Caco-2 (cell line): ENCODE data around the gene UNC13C. TPM values are rescaled to one million over a fixed set of nuclear protein-coding genes. Genes with fewer than 3 reads are reported as not detected.

Experiments
- BruUV-seq: library from RNA; stranded (reverse); fragments of 400-500 nt; replicated peaks from 2 replicates; lab custom pipeline; 2021; lab: Mats Ljungman, UMichigan
- CTCF ChIA-PET: fragments of 300-600 bp; sonication (Branson Sonifier 250); formaldehyde crosslinking; loops from one replicate; lab custom pipeline; 2022; ENCODE audit warnings: antibody characterized with exemption; lab: Charles Lee
- POLR2A ChIA-PET: fragments of 300-600 bp; sonication (Branson Sonifier 250); formaldehyde crosslinking; loops from one replicate; lab custom pipeline; 2022; ENCODE audit warnings: antibody characterized with exemption; lab: Charles Lee
- DNase-seq, 2 experiments: peaks; one replicate each; pipeline versions ENCODE4 v3.0.0 to v3.0.0-alpha.2; 2020 to 2022
- H3K27me3 ChIP-seq: replicated peaks from 2 replicates; pipeline ENCODE4 v1.6.0; 2011; ENCODE audit warnings: low read length; ENCODE audit not compliant: control insufficient read depth, insufficient read depth
- H3K36me3 ChIP-seq: 2 replicates; pipeline ENCODE4 v1.5.1; 2011; ENCODE audit warnings: low read length; ENCODE audit not compliant: control insufficient read depth, insufficient read depth
- H3K4me1 ChIP-seq: fragments of 250-450 bp; sonication (Bioruptor Pico); 2 replicates; pipeline ENCODE4 v1.5.1; 2020; ENCODE audit warnings: mild to moderate bottlenecking
- H3K4me3 ChIP-seq: 2 replicates; pipeline ENCODE4 v1.5.1; 2011; ENCODE audit warnings: low read depth, mild to moderate bottlenecking, control low read depth, low read length
- H3K9me3 ChIP-seq: fragments of 250-450 bp; sonication (Bioruptor Pico); 2 replicates; pipeline ENCODE4 v1.5.1; 2020; ENCODE audit warnings: mild to moderate bottlenecking, moderate library complexity
- H3K27ac Mint-ChIP-seq: one replicate; pipeline ENCODE4 v1.8.0; 2022; ENCODE audit warnings: mixed read lengths; ENCODE audit not compliant: unreplicated experiment
- H3K27me3 Mint-ChIP-seq: one replicate; pipeline ENCODE4 v1.8.0; 2022; ENCODE audit warnings: mixed read lengths; ENCODE audit not compliant: insufficient read depth, unreplicated experiment
- H3K36me3 Mint-ChIP-seq: one replicate; pipeline ENCODE4 v1.8.0; 2022; ENCODE audit warnings: mild to moderate bottlenecking, mixed read lengths; ENCODE audit not compliant: insufficient read depth, unreplicated experiment
- H3K4me1 Mint-ChIP-seq: one replicate; pipeline ENCODE4 v1.8.0; 2022; ENCODE audit warnings: low read depth, mixed read lengths; ENCODE audit not compliant: unreplicated experiment
- H3K4me3 Mint-ChIP-seq: one replicate; pipeline ENCODE4 v1.8.0; 2022; ENCODE audit warnings: mild to moderate bottlenecking, moderate library complexity, mixed read lengths; ENCODE audit not compliant: unreplicated experiment
- H3K9me3 Mint-ChIP-seq: one replicate; pipeline ENCODE4 v1.8.0; 2022; ENCODE audit warnings: mixed read lengths; ENCODE audit not compliant: unreplicated experiment
- intact Hi-C: fragments of 100-400 bp; cut with micrococcal nuclease; formaldehyde crosslinking; loops from one replicate; pipeline ENCODE4 v1.10.0; 2022; ENCODE audit not compliant: unreplicated experiment
- total RNA-seq: library from RNA; stranded (reverse); gene quantifications from 2 replicates; pipeline ENCODE4 v1.2.3, GENCODE V29; 2022
- TF ChIP-seq, protein P1 (sequence below), 2 experiments: fragments of 200-600 bp in 1 of 2; IDR thresholded peaks; 1 replicate in 1 of 2; 2 replicates in 1 of 2; pipeline versions ENCODE4 v1.5.1 to v1.8.0; 2011 to 2022; ENCODE audit warnings: antibody characterized with exemption in 1 of 2, control low read depth in 1 of 2, inconsistent platforms in 1 of 2, low read depth in 1 of 2, low read length in 1 of 2, mild to moderate bottlenecking in 1 of 2, moderate library complexity in 1 of 2; ENCODE audit not compliant: insufficient read depth in 1 of 2, severe bottlenecking in 1 of 2, unreplicated experiment in 1 of 2

Gene UNC13C
- total RNA-seq, 1 experiment from 2014 or later: 2.9 TPM

DNA sequence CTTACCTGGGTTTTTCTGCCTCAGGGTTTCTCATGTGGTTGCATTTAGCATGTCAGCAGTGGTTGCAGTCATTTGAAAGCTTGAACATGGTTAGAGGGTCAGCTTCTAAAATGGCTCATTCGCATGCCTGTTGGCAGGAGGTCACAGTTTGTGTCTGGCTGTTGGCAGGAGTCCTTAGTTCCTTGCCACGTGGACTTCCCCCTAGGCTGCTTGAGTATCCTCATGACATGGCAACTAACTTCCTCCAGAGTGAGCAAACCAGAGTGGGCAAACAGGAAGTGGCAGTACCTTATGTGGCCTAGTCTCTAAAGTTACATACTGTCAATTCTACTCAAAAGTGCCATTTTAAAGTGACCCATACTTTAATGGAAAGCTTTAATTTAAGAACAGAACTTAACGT is 3.4 kb upstream of the UNC13C start:
- Mint-ChIP-seq H3K4me1 (no peaks in the 10 kb centered on the region), H3K36me3 (no peaks in the 10 kb centered on the region), H3K4me3 (no peak overlapping the region), H3K9me3 (no peaks in the 10 kb centered on the region), H3K27ac (no peak overlapping the region), H3K27me3 (no peaks in the 10 kb centered on the region)
- ChIA-PET CTCF (no interaction called here), POLR2A (no interaction called here)
- Histone ChIP-seq H3K27me3 (no peaks in the 10 kb centered on the region), H3K4me3 (no peak overlapping the region), H3K9me3 (no peaks in the 10 kb centered on the region), H3K36me3 (no peaks in the 10 kb centered on the region), H3K4me1 (no peaks in the 10 kb centered on the region)
- intact Hi-C loops: loop anchor here (5.0 kb wide), 1 partner anchor 163 kb away; no protein-coding TSS in a partner anchor
- TF ChIP-seq, protein P1, sequence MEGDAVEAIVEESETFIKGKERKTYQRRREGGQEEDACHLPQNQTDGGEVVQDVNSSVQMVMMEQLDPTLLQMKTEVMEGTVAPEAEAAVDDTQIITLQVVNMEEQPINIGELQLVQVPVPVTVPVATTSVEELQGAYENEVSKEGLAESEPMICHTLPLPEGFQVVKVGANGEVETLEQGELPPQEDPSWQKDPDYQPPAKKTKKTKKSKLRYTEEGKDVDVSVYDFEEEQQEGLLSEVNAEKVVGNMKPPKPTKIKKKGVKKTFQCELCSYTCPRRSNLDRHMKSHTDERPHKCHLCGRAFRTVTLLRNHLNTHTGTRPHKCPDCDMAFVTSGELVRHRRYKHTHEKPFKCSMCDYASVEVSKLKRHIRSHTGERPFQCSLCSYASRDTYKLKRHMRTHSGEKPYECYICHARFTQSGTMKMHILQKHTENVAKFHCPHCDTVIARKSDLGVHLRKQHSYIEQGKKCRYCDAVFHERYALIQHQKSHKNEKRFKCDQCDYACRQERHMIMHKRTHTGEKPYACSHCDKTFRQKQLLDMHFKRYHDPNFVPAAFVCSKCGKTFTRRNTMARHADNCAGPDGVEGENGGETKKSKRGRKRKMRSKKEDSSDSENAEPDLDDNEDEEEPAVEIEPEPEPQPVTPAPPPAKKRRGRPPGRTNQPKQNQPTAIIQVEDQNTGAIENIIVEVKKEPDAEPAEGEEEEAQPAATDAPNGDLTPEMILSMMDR (IDR thresholded peaks at IDR 0.05; ENCODE audit: insufficient read depth in 1 of 2, low read depth in 1 of 2, low read length in 1 of 2, severe bottlenecking in 1 of 2, unreplicated experiment in 1 of 2): no peak
- no peak for DNase-seq
- no TSS peak for BruUV-seq

DNA sequence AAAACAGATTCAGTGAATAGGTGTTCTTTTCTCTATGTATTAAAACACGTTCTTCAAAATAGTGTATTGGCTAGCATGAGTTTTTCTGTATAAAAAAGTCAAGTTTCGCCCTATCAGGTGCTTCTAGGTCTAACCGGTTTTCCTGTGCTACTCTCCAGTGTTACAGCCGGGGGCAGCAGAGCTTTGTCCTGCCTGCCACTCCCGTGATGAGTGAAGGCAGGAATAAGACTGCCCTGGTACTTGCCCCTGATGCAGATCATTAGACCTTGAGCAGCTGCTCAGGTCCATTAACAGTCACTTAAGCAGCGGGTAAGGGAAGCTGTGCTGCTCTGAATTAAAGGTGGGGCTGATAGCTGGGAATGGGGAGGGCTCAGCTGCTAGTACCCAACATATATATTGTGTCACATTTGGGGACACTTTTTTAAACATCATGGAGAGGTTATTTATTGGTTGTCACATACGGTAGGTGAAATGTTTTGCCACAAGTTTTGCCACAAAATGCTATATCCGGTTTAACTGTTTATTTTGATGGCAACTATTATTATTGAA is 1.3 kb upstream of the UNC13C start:
- Histone ChIP-seq H3K9me3 (no peaks in the 10 kb centered on the region), H3K36me3 (no peaks in the 10 kb centered on the region), H3K4me3 (no peak overlapping the region), H3K4me1 (no peaks in the 10 kb centered on the region), H3K27me3 (no peaks in the 10 kb centered on the region)
- Mint-ChIP-seq H3K9me3 (no peaks in the 10 kb centered on the region), H3K27me3 (no peaks in the 10 kb centered on the region), H3K36me3 (no peaks in the 10 kb centered on the region), H3K27ac (no peak overlapping the region), H3K4me3 (no peak overlapping the region), H3K4me1 (no peaks in the 10 kb centered on the region)
- peak; percentile 53 to 55 for DNase-seq
- TF ChIP-seq, protein P1 (IDR thresholded peaks at IDR 0.05; ENCODE audit: insufficient read depth in 1 of 2, low read depth in 1 of 2, low read length in 1 of 2, severe bottlenecking in 1 of 2, unreplicated experiment in 1 of 2): peak; percentile 43 to 58
- POLR2A ChIA-PET: no interaction called here
- no TSS peak for BruUV-seq
- CTCF ChIA-PET: no interaction called here
- intact Hi-C loops: loop anchor here (5.0 kb wide), 1 partner anchor 165 kb away; no protein-coding TSS in a partner anchor

DNA sequence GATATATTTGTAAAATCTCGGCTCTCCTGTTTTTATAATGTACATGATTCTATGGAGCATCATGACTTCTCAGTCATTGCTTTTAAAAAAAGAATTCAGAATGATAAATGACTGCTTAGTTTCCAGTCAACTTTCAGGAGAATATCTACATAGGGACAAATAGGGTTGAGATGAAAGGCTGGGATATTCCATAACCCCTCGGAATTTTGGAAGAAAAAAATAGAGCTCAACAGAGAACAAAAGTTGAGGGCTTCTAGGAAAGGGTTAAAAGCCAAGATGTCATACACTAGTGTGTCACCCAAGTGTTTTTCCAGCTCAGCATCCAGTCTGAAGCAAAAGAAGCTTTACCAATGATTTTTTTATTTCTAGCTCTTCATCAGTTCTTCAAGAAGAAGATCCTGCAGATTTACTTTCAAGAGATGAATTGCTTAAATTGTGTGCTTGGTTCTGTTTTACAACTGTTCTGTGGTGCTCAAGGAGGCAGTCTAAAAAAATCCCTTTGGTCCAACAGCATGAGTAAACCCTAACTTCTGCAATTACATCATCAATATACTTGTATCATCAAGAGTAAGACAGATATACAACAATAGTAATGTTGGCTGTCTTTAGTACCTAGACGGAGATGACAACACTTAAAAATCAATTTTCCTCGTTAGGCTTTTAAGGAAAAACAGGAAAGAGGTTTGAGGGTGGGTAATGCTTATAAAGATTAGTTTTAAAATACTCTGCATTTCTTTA is 979 bp downstream of the UNC13C start:
- TF ChIP-seq, protein P1 (IDR thresholded peaks at IDR 0.05; ENCODE audit: insufficient read depth in 1 of 2, low read depth in 1 of 2, low read length in 1 of 2, severe bottlenecking in 1 of 2, unreplicated experiment in 1 of 2): no peak
- H3K4me3 Mint-ChIP-seq: peak overlapping the region; percentile 60
- peaks cover 7% of the 10 kb centered on the region for H3K4me1 Mint-ChIP-seq
- Histone ChIP-seq H3K4me3 (no peak overlapping the region), H3K9me3 (no peaks in the 10 kb centered on the region), H3K36me3 (no peaks in the 10 kb centered on the region), H3K4me1 (no peaks in the 10 kb centered on the region), H3K27me3 (no peaks in the 10 kb centered on the region)
- intact Hi-C loops: loop anchor here (5.0 kb wide), 1 partner anchor 167 kb away; no protein-coding TSS in a partner anchor
- H3K36me3 Mint-ChIP-seq: no peaks in the 10 kb centered on the region
- ChIA-PET CTCF (no interaction called here), POLR2A (no interaction called here)
- DNase-seq: no peak
- H3K27me3 Mint-ChIP-seq: no peaks in the 10 kb centered on the region
- no peak overlapping the region for H3K27ac Mint-ChIP-seq
- H3K9me3 Mint-ChIP-seq: no peaks in the 10 kb centered on the region
- BruUV-seq: no TSS peak
